PC-9 (cell line): Measurements from ENCODE around the gene ANO2. TPM values are rescaled to one million over a fixed set of nuclear protein-coding genes. Genes with fewer than 3 reads are reported as not detected.

Experiments used
- BruUV-seq: library from RNA; stranded (reverse); fragments of 400-500 nt; replicated peaks from 2 replicates; lab custom pipeline; 2021; lab: Mats Ljungman, UMichigan
- CTCF ChIA-PET: fragments of 300-600 bp; sonication (Branson Sonifier 250); formaldehyde crosslinking; loops from one replicate; lab custom pipeline; 2022; ENCODE audit warnings: antibody characterized with exemption; lab: Charles Lee
- POLR2A ChIA-PET: fragments of 300-600 bp; sonication (Branson Sonifier 250); formaldehyde crosslinking; loops from one replicate; lab custom pipeline; 2022; ENCODE audit warnings: antibody characterized with exemption; ENCODE audit not compliant: unreplicated experiment; lab: Charles Lee
- DNase-seq, 2 experiments: peaks; one replicate each; pipeline versions ENCODE4 v3.0.0 to v3.0.0-alpha.2; 2015 to 2022; ENCODE audit warnings: mixed read lengths in 1 of 2
- H2AFZ ChIP-seq: fragments of 200-600 bp; sonication (generic); 2 replicates; pipeline ENCODE4 v1.8.1; 2017; ENCODE audit warnings: antibody characterized with exemption
- H3F3A ChIP-seq: fragments of 200-600 bp; sonication (generic); 2 replicates; pipeline ENCODE4 v1.8.1; 2017; ENCODE audit warnings: antibody characterized with exemption, mild to moderate bottlenecking, low read depth; ENCODE audit not compliant: insufficient read depth
- H3K27ac ChIP-seq: fragments of 200-600 bp; sonication (generic); 2 replicates; pipeline ENCODE4 v1.6.1; 2016; ENCODE audit warnings: mixed run types
- H3K27me3 ChIP-seq: fragments of 200-600 bp; sonication (generic); 2 replicates; pipeline ENCODE4 v1.6.1; 2016; ENCODE audit warnings: low read depth, mixed run types; ENCODE audit not compliant: insufficient read depth
- H3K36me3 ChIP-seq: fragments of 200-600 bp; sonication (generic); 2 replicates; pipeline ENCODE4 v1.6.1; 2016; ENCODE audit warnings: low read depth, mixed run types
- H3K4me1 ChIP-seq: fragments of 200-600 bp; sonication (generic); replicated peaks from 2 replicates; pipeline ENCODE4 v1.6.1; 2016; ENCODE audit warnings: mixed run types; ENCODE audit not compliant: insufficient read depth
- H3K4me2 ChIP-seq: fragments of 200-600 bp; sonication (generic); 2 replicates; pipeline ENCODE4 v1.6.1; 2017; ENCODE audit warnings: mixed run types
- H3K4me3 ChIP-seq: fragments of 200-600 bp; sonication (generic); 2 replicates; pipeline ENCODE4 v1.6.1; 2016; ENCODE audit warnings: mixed run types
- H3K79me2 ChIP-seq: fragments of 200-600 bp; sonication (generic); 2 replicates; pipeline ENCODE4 v1.6.1; 2017; ENCODE audit warnings: low read depth, mixed run types
- H3K9me2 ChIP-seq: fragments of 200-600 bp; sonication (generic); 2 replicates; pipeline ENCODE4 v1.8.1; 2017; ENCODE audit warnings: mild to moderate bottlenecking; ENCODE audit not compliant: insufficient read depth
- H3K9me3 ChIP-seq: fragments of 200-600 bp; sonication (generic); 2 replicates; pipeline ENCODE4 v1.8.1; 2016; ENCODE audit warnings: low read depth; ENCODE audit not compliant: insufficient read depth
- H4K20me1 ChIP-seq: fragments of 200-600 bp; sonication (generic); 2 replicates; pipeline ENCODE4 v1.8.1; 2017; ENCODE audit not compliant: insufficient read depth
- EZH2 ChIP-seq: fragments of 200-600 bp; sonication (generic); IDR thresholded peaks from 2 replicates; pipeline ENCODE4 v1.8.0; 2017; ENCODE audit warnings: antibody characterized with exemption, low read depth
- intact Hi-C: fragments of 100-400 bp; cut with micrococcal nuclease; formaldehyde crosslinking; loops from one replicate; pipeline ENCODE4 v1.10.0; 2022; ENCODE audit not compliant: unreplicated experiment
- total RNA-seq: library from RNA; stranded (reverse); gene quantifications from 2 replicates; pipeline ENCODE4 v1.2.3, GENCODE V29; 2021
- TF ChIP-seq, protein P1 (sequence below): fragments of 200-600 bp; sonication (generic); conservative IDR thresholded peaks from 2 replicates; pipeline ENCODE4 v1.6.1; 2017; ENCODE audit warnings: mixed run types, antibody characterized with exemption, mild to moderate bottlenecking, moderate library complexity

The ANO2 gene
- total RNA-seq, 1 experiment from 2014 or later: not detected

DNA sequence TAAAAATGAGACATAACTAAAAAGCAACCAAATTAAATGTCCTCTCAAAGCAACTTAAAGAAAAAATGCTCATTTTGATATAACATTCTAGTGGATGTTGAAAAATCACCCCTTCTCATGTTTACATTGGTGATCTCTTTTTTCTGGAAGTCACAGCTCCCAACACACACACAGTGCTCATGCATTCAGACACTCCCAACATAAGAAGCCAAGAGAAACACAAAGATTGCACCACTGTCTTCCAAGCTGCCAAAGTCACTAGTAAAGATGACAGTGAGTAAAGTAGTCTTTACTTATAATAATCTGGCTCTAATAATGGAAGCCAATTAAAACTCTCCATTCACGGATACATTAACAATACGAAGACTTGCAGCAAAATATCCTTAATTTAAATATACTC lies 294.8 kb downstream of the ANO2 start:
- TF ChIP-seq, protein P1, sequence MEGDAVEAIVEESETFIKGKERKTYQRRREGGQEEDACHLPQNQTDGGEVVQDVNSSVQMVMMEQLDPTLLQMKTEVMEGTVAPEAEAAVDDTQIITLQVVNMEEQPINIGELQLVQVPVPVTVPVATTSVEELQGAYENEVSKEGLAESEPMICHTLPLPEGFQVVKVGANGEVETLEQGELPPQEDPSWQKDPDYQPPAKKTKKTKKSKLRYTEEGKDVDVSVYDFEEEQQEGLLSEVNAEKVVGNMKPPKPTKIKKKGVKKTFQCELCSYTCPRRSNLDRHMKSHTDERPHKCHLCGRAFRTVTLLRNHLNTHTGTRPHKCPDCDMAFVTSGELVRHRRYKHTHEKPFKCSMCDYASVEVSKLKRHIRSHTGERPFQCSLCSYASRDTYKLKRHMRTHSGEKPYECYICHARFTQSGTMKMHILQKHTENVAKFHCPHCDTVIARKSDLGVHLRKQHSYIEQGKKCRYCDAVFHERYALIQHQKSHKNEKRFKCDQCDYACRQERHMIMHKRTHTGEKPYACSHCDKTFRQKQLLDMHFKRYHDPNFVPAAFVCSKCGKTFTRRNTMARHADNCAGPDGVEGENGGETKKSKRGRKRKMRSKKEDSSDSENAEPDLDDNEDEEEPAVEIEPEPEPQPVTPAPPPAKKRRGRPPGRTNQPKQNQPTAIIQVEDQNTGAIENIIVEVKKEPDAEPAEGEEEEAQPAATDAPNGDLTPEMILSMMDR: no peak
- TF ChIP-seq EZH2: no peak
- Histone ChIP-seq H2AFZ (no peak overlapping the region), H3K27me3 (peaks cover 36% of the 10 kb centered on the region; the same call in 1 of the 2 replicates), H3K9me3 (no peaks in the 10 kb centered on the region), H3K4me3 (no peak overlapping the region), H4K20me1 (no peaks in the 10 kb centered on the region; the same call in 1 of the 2 replicates), H3K9me2 (no peaks in the 10 kb centered on the region), H3K36me3 (no peaks in the 10 kb centered on the region), H3K27ac (no peak overlapping the region), H3K79me2 (no peaks in the 10 kb centered on the region), H3K4me2 (no peak overlapping the region), H3K4me1 (no peaks in the 10 kb centered on the region), H3F3A (no peaks in the 10 kb centered on the region)
- POLR2A ChIA-PET: no interaction called here
- no TSS peak for BruUV-seq
- intact Hi-C loops: no loop called here
- CTCF ChIA-PET: interaction anchor here (0.6 kb wide), 1 partner anchor 354 kb away, joined by 3 read pairs; no protein-coding TSS in a partner anchor
- no peak for DNase-seq

DNA sequence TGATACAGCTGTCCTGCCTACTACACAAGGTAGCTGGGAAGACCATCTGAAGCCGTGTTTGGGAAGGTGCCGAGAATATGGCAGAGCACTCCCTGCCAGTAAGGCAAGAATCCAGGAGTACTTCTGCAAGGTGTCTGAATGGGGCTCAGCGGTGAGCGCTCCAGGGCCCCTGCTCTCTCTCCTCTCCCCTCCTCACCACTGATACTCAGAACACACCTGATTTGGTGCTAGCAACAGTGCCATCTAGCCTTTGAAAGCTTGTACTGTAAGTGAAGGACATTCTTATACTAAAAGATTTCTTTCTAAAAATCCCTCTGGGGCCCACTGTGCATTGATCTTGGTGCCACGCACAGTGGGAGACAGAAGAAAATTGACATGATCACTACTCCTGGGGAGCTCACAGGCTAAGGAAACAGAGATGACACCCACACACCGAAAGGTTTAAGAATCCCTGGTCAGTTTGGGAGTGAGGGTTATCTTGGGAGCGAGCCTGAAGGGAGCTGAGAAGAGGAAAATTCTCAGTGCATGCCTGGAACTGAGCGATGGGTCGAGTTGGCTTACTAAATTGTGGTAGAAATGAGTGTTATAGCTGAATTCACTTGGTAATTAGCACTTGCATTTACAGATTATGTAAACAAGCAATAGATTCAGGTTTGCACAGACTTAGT lies 296.2 kb downstream of the ANO2 start:
- no peaks in the 10 kb centered on the region for H3K9me3 ChIP-seq
- H3K4me1 ChIP-seq: no peaks in the 10 kb centered on the region
- H3K4me2 ChIP-seq: no peak overlapping the region
- intact Hi-C loops: no loop called here
- no peak overlapping the region for H3K4me3 ChIP-seq
- H3K79me2 ChIP-seq: no peaks in the 10 kb centered on the region
- H3K36me3 ChIP-seq: no peaks in the 10 kb centered on the region
- ChIA-PET CTCF (no interaction called here), POLR2A (no interaction called here)
- H3K27me3 ChIP-seq: peaks cover 36% of the 10 kb centered on the region; the same call in 1 of the 2 replicates
- no peaks in the 10 kb centered on the region; the same call in 1 of the 2 replicates for H4K20me1 ChIP-seq
- no peak overlapping the region for H2AFZ ChIP-seq
- H3K9me2 ChIP-seq: no peaks in the 10 kb centered on the region
- H3F3A ChIP-seq: no peaks in the 10 kb centered on the region
- BruUV-seq: no TSS peak
- no peak overlapping the region for H3K27ac ChIP-seq
- TF ChIP-seq, protein P1: peak; percentile 67
- TF ChIP-seq EZH2: no peak
- no peak for DNase-seq

DNA sequence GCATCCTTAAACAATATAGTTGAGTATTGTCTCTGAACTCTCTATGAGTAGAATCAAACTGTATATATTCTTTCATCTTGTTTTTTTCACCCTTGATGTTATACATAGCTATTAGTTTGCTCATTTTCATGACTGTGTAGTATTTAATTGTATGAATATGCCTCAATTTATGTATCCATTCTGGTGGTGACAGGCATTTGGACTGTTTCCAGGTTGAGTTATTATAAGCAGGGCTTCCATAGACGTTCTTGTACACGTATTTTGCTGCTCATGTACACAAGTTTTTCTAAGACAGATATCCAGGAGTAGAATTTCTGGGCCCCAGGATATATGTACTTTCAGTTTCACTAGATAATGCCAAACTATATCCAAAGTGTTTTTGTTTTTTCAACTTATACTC lies 301.8 kb downstream of the ANO2 start:
- BruUV-seq: no TSS peak
- no peaks in the 10 kb centered on the region; the same call in 1 of the 2 replicates for H4K20me1 ChIP-seq
- DNase-seq: no peak
- intact Hi-C loops: no loop called here
- peaks cover 38% of the 10 kb centered on the region for H3K27me3 ChIP-seq
- H2AFZ ChIP-seq: no peak overlapping the region
- H3K4me1 ChIP-seq: no peaks in the 10 kb centered on the region
- CTCF ChIA-PET: no interaction called here
- TF ChIP-seq, protein P1: no peak
- no peak for TF ChIP-seq EZH2
- 0 out of 2 replicates have a peak, but pooled peaks cover 3% of the 10 kb centered on the region for H3K9me2 ChIP-seq
- H3K4me2 ChIP-seq: no peak overlapping the region
- no peaks in the 10 kb centered on the region for H3K79me2 ChIP-seq
- no peaks in the 10 kb centered on the region for H3F3A ChIP-seq
- H3K27ac ChIP-seq: no peak overlapping the region
- POLR2A ChIA-PET: no interaction called here
- no peaks in the 10 kb centered on the region for H3K9me3 ChIP-seq
- H3K4me3 ChIP-seq: no peak overlapping the region
- H3K36me3 ChIP-seq: no peaks in the 10 kb centered on the region
